Mesothelial cell of epicardium (in vitro differentiated cells): ENCODE measurements around the gene SALL2. TPM values are rescaled to one million over a fixed set of nuclear protein-coding genes. Genes with fewer than 3 reads are reported as not detected.

Experiments
- total RNA-seq: library from RNA; stranded (reverse); gene quantifications from 3 replicates; pipeline ENCODE4 v1.2.1, GENCODE V29; 2021

SALL2 gene
- total RNA-seq, 1 donor from 2014 or later, result 44.6 TPM

Other genes with a start within 250 kb of the SALL2 start
- gene RPGRIP1, start 246.3 kb downstream of the SALL2 start, total RNA-seq, result 0.29 to 0.35 TPM (median 0.29 TPM) in 3 replicates
- gene SUPT16H, start 142.3 kb downstream of the SALL2 start, total RNA-seq, result 102 to 107 TPM (median 104 TPM) in 3 replicates
- 123 to 126 TPM (median 124 TPM) in 3 replicates for gene CHD8, start 70.2 kb downstream of the SALL2 start, total RNA-seq
- 38.5 to 44.1 TPM (median 39.5 TPM) in 3 replicates for gene RAB2B, start 49.4 kb downstream of the SALL2 start, total RNA-seq
- 61.1 to 66.3 TPM (median 62.4 TPM) in 3 replicates for gene TOX4, start 49.2 kb downstream of the SALL2 start, total RNA-seq
- 68.1 to 74.4 TPM (median 69.0 TPM) in 3 replicates for gene METTL3, start 15.0 kb downstream of the SALL2 start, total RNA-seq
- gene OR10G3, start 53.7 kb upstream of the SALL2 start, total RNA-seq, result not detected in 3 replicates
- gene OR10G2, start 108.6 kb upstream of the SALL2 start, total RNA-seq, result not detected in 3 replicates
- gene OR4E2, start 127.5 kb upstream of the SALL2 start, total RNA-seq, result not detected in 3 replicates
- not detected in 3 replicates for gene OR4E1, start 147.5 kb upstream of the SALL2 start, total RNA-seq